Activated CD4-positive, alpha-beta T cell treated with anti-CD3 and anti-CD28 coated beads, Interleukin-2, amount 50 U/mL, for 24 hours (primary cell): Measurements from ENCODE around the gene ERC1.
"Not testable (repeated sequence)": the region's sequence is repeated elsewhere in the genome, so short reads cannot be mapped to it uniquely, and the experiment has no call there.

Experiments
- DNase-seq, 2 donors: peaks; one replicate each; pipeline ENCODE4 v3.0.0-alpha.2; 2020; ENCODE audit warnings: low read depth in 1 of 2, low spot score in 1 of 2

ERC1 gene

GRCh38 chr12:1313906-1314305 is 322.9 kb downstream of the ERC1 start:
- no peak for DNase-seq

GRCh38 chr12:1314523-1314922 is 323.5 kb downstream of the ERC1 start:
- no peak for DNase-seq

- not testable (repeated sequence) for DNase-seq
Measured at GRCh38 chr12:1316991-1317390, 326.0 kb downstream of the ERC1 start.

GRCh38 chr12:1318327-1319031 is 327.5 kb downstream of the ERC1 start:
- no peak for DNase-seq

DNA sequence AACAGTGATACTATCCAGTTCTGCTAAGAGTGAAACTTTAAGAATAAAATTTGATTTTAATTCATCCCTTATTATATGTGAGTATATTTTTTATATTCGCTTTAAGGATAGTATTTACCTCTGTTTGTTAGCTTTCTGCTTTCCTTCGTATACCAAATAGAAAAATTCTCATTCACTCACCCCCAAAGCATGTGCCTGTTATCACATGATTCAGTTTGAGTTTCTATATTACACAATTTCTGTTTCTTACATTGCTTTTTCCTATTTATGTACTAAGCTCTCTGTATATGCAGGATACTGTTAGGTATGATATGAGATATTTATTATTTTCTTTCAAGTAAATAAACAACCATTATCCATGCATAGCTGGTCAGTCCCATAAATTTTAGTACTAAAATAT is 328.2 kb downstream of the ERC1 start:
- no peak for DNase-seq

- no peak for DNase-seq
Measured at GRCh38 chr12:1320021-1320420, 329.0 kb downstream of the ERC1 start.

GRCh38 chr12:1322821-1323220 is 331.8 kb downstream of the ERC1 start:
- no peak for DNase-seq

DNA sequence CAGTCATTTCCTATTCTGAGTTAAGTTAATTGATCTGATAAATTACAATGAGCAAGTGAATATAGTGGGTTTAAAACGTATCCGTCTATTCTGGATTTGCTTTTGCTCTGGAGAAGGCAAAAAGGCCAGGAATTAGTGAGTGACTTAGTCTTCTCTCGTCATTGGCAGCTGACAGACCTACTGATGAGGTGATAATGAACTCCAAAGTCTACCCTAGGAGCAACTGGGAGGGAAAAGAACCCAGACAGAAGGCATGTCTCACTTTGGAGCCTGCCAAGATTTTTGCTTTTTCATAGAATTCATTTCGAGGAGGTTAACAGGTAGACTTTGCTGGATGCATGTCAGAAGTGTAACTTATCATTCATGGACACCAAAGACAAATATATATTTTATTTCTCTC is 333.1 kb downstream of the ERC1 start:
- DNase-seq: no peak

DNA sequence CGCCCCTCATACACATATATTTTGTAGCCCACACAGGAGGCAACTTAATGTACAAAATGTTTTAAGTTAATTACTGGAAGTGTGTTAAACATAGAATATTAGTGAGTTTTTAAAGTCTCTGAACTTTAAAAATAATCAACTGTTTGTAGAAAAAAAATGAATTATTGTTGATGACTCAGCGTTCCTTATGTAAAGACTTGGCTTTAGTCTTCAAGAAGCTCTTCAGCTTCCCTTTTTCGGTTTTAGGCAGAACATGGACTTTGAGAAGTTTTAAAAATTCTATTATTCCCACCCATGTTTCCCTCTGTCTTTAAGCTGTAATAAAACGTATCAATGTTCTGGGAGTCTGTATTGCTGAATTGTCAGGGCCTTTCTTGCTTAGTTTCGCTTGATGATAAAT is 333.9 kb downstream of the ERC1 start:
- no peak for DNase-seq

DNA sequence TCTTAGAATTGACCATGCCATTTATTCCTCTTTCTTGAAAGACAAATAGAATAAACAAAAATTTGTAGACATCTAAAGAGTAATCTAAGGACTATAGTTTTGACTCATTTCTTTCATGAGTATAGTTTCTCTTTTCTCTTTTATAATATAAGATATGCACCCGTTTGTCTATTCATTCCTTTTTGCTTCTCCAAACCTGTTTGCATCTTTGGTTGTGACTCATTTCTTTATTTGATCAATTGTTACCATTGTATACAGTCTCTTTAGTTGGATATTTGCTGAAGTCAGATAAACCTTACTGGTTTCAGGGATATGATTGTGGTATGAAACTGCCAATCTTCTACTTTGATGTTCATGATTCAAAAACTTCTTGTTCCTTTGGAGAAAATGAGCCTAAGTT is 334.6 kb downstream of the ERC1 start:
- no peak for DNase-seq

DNA sequence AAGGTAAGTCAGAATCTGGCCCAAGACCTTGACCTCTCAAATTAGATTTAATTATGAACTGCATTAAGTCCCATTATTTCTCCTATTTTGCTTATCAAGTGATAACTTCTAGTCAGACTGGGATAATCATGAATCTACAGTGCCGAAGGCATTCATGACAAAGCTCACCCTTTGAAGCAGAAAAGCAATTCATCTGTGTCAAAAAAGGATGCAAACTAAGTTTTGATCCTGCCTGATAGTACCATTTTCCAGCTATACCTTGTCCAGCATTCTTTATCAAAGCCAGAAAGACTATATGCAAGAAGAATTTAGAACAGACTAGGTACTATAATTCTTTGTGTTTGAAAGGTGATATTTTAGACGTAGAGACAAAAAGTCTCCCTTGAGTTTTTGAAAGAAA is 335.2 kb downstream of the ERC1 start:
- DNase-seq: no peak

DNA sequence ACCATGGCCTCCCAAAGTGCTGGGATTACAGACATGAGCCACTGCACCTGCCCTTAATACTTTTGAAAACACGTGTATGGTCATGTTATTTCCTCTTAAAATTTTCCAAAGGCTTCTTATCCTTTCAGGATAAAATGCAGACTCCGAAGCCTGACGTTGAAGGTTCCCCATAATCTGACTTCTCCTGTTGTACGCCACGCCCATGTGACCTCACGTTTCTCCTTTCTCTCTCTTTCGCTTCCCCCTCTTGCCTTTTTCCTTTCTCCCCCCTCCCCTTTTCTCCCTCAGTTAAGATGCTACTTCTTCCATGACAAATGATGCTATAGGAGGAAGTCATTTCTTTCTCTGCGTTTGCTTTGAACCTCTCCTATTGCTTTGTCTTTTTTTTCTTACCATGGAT is 337.4 kb downstream of the ERC1 start:
- no peak for DNase-seq

GRCh38 chr12:1329784-1330476 is 338.9 kb downstream of the ERC1 start:
- no peak for DNase-seq

- DNase-seq: no peak
Measured at GRCh38 chr12:1330477-1330827, 339.4 kb downstream of the ERC1 start.

DNA sequence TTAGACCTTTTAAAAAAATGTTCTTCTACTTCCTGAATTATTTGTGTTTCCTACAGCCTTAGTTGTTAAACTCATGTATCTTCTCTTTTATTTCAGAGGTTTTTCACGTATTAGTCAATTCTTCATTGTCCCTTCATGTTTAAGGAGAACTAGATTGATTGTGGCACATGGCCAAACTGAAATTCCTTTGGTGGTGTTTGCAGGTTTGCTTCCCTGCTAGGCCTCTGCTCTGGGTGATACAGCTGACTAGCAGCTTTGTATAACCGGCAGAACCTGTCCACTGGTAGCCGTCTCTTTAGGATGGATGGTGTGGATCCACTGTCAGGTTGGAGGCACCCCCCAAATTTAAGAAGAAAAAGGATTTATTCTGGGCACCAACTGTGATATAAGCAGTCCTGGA is 341.3 kb downstream of the ERC1 start:
- DNase-seq: no peak

GRCh38 chr12:1338483-1339177 is 347.6 kb downstream of the ERC1 start:
- DNase-seq: no peak

- DNase-seq: not testable (repeated sequence)
Measured at GRCh38 chr12:1339178-1339541, 348.1 kb downstream of the ERC1 start.

DNA sequence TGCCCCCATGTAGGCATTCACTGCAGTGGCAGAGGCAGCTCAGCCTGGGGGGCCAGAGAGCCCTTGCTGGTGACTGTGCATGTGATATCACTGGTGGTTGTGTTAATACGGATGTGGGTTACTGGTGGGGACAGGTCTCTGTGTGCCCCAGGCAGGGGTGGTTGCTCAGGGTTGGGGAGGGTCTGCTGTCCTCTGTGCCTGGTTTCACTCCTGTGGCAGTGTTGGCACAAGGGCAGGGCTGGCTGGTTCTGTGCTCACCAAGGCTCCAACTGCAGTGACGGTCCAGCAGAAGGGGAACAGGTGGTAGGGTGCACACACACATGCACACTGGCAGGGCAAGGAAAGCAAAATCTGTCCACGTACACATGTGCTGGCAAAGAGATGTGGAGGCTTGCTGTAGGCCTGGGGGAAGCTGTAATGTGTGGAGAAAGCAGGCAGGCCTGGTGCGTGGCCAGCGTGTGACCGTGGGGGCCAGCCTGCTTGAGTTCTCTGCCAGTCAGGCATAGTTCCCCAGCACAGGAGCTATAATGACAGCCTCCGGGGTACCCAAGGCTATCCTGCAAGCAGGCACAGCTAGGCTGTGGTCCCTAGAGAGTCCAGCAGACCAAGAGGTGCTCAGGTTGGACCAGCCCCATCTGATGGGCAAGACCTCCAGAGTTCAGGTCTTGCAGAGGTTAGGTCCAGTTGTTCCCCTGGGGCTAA is 348.7 kb downstream of the ERC1 start:
- DNase-seq: no peak

- not testable (repeated sequence) for DNase-seq
Measured at GRCh38 chr12:1341270-1341669, 350.2 kb downstream of the ERC1 start.

DNA sequence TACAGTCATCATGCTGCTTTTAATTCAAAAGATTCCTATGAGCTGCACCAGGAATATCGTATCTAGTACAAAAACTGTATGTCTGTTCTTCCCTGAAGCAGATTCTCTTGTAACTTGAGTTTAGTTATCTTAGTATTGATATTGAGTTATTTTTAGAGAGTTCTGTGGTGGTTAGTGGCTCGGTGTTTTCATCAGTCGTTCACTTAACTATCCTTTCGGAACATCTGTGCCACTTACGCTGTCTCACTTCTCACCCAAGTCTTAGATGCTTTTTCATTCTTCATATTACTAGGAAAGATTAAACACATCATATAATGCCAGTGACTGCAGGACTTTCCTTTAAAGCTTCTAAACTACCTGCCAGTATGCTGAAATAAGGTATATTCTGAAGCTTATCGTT is 352.4 kb downstream of the ERC1 start:
- no peak for DNase-seq

- DNase-seq: no peak
Measured at GRCh38 chr12:1344245-1344644, 353.2 kb downstream of the ERC1 start.

GRCh38 chr12:1346126-1346525 is 355.1 kb downstream of the ERC1 start:
- DNase-seq: no peak
